GM21576 (cell line): ENCODE results near the gene STK33.
A peak's percentile ranks its signal among the peaks of the same experiment; 100 is the strongest.

Experiments used
- ATAC-seq: cut with Tn5 transposase; IDR thresholded peaks from one replicate; pipeline ENCODE4 v1.9.1; 2021; ENCODE audit warnings: mild to moderate bottlenecking, moderate library complexity; ENCODE audit not compliant: unreplicated experiment

STK33 gene

DNA sequence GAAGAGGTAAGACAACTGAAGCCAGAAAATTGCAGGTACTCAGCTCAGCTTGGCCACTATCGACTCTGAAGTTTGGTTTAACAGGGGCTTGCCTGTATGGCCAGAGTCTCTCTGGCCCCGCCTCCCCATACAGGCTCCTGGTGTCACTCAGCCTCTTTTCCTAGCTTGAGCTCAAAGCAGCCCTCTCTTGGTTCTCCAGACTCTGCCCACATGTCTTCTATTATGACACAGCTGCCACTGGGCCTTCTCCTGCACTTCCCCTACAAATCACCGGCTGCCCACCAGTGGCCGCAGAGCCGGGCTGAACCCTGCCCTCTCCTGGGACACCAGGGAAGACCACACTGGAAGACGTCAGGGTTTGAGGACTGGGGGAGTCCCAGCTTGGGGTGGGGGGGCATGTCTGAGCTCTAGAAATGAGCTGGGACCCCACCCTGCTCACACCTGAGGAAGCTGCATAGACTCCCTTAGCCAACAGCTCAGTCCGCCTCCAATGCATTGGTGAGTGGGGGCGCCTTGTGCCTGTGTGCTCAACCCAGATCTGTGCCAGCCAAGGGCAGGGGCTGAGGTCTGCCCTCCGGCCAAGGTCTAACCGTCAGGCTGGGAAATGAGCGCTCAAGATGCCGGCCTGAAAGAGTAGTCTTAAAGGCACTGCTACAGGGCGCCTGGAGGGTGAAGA is 236.0 kb downstream of the STK33 start:
- no peak for ATAC-seq

DNA sequence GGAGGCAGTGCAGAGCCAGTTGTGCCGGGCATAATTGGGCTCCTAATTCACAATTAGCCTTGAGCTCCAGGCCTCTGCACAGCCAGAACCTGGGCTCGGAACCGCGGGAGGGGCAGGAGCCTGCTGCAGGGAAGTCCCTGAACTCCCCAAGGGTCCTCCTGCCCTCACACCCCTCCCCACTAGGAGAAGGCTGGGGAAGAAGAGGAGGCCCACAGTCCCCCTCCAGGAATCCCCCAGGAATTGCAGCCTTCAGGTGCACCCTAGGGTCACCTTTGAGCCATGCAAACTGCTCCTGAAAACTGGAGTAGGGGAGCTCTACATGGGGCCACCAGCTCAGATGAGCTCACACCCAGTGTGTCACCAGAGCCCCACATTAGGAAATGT is 236.5 kb downstream of the STK33 start:
- ATAC-seq, result no peak

DNA sequence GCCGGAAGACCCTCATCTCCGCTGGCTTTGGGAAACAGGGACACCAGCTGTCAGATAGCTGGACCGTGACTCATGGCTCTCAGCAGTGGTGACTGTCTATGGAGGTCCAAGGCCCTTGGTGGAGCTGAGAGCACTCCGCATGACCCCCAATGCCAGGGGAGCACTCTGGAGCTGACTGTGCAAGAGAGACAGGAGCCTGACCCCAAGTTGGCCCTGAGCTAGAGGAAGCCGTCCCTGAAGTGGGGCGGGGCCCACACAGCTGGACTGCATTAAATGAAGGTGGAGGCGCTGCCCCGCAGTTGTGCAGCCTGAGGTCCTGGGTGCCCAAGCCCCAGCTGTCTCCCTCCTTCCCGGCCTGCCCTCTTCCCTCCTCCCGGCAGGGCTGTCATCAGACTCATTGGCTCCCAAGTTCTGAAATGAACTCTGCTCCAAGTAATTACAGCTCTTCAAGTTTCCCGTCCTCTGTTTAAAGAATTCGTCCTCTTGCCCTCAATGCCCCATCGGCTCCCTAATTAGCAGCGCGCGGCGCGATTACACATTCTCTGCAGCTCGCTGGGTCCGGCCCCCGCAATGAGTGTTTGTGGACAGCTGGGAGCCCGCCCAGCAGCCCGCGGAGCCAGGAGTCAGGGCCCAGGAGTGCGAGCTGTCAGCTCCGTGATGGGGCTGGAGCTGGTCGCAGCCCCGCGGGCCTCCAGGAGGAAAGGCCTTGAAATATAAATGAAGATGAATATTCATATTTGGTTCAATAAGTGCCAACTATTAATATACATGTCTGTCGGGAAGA is 237.1 kb downstream of the STK33 start:
- ATAC-seq, result no peak

DNA sequence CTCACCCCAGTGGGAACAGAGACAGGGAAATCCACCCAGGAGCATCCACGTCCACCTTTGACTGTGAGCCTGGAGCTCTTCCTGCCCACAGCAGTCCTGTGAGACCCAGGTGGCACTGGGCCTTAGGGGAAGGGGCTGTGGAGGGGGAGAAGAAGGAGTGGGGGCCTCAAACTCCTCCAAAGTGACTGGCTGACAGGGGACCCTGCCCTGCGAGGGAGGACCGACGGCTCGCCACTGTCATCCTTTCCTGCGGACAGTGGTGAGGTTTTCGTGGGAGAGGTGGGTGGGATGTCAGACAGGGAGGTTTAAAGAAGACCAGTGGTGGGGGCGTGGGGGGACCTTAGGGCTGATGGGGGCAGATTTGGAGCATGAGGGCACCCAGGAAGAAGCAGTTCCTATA is 237.8 kb downstream of the STK33 start:
- no peak for ATAC-seq

DNA sequence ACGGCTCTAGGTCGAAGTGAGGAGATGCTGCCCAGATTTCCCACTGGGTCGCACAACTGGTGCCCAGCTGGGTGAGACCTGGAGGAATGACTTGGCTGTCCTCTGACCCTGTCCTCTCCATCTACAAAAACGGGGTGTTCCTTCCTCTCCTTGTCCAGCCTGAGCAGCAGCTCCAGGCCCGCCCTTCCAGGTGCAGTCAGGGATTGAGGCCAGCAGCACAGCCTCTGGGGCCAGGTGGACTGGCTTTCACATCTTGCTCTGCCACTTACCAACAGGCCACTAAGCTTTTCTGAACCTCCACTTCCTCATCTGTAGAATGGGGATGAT is 238.6 kb downstream of the STK33 start:
- ATAC-seq, result no peak

DNA sequence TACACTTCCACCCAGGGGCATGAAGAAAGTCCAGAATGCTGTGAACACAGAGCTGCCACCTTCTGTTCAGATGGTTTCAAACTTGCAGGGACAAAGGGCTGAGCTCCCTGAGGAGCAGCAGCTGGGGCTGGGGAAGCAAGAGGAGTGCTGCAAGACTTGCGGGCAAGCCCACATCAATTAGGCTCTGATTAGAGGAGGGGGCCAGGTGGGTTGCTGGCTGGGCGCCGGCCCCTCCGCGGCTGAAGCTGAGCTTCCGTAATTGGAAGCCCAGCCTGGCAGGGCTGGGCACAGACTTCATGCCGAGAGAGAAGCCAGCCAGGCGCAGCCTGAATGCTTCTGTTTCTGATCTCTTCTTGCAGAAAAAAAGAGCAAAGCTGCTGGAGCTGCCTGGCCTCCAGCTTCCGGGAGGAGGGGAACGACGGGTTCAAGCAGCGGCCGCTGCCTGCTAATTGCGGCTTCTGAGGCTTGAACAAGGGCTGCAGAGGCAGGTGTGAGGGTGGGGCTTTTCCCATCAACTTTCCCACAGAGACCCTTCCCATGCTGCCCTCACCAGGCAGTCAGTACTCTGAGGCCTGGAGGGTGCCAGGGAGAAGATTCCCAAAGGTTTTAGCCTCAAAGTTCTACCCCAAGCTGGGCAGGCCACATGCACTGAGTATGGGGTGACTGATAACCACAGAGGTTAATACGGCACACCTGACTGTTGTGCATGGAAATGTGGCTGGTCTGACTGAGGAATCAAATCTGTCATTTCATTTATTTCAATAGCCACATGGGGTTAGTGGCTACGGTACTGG is 239.2 kb downstream of the STK33 start:
- ATAC-seq, result peak; percentile 44

DNA sequence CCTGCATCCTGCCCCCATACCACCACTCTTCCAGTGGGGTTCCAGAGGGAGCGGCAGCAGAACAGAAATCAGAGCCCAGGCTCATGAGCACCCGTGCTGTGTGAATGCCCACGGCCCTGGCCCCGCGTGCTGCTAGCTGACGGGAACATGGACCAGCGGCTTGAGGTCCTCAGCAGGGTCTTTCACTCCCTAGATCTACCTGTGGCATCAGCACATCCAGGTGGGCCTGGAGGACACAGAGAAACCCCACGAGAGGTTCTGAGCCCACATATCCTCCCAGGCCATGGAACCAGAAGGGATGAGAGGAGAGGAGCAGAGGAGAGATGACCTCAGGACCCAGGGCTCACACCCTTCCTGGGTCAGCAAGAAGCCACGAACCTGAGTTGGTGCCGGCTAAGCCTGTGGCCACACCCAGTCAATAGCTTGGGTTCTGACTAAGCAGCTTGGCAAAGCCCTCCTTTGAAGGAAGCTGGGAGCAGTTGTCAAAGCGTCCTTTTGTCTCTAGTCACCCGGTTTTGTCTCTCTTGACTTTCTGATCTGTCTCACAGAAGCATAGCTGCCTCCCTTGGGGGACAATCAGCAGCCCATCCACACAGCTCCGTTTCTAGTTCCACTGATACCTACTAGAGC is 241.0 kb downstream of the STK33 start:
- no peak for ATAC-seq

DNA sequence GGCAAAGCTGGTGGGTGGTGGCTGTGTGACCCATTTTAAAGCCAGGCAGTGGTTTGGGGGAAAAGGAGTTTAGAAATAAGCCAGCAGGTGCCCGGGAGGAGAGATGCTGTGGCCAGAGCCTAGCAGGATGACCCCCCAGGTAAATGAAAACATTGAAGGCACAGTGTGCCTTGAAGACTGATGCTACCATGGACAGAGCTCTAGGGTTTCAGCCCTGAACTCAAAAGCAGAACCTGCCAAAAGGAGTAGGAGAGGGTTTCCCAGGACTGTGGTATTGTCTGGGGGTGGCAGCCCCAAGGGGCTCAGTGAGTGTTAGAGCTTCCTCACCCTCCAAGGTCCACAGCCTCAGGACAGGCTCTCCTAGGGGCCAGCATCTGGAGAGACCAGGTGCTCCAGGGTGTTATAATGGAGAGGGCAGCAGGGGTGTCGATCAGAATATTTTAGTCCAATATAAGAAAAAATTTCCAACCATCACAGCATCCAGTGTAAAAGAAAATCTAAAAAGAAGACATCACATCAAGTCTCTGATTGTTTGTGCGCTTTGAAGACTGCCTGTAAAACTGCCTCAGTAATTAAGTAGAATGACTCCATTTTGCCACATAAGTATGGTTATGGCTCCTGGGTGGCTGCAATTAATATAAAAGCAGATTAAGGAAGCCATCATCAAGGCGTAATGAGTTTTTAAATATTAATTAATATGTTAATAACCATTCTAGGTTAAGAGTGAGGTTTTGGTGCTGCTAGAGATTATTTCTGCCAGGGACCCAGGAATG is 241.7 kb downstream of the STK33 start:
- no peak for ATAC-seq

DNA sequence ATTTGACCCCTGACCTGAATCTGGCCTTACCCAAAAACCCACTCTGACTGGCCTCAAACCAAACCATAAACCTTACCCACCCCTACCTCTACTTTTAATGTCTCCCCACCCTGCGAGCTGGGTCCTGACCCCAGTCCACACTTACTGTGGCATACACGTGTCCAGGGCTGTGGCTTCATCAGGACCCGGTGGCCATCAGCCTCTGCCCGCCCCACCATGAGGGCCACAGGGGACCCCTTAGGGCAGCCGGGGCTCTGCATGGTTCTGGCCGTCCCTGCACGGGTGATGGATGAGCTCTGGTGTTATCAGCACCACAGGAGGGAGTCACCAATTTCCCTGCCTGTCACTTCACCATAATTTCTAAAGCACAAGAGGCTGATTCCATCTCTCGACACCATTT is 242.8 kb downstream of the STK33 start:
- ATAC-seq, result no peak

DNA sequence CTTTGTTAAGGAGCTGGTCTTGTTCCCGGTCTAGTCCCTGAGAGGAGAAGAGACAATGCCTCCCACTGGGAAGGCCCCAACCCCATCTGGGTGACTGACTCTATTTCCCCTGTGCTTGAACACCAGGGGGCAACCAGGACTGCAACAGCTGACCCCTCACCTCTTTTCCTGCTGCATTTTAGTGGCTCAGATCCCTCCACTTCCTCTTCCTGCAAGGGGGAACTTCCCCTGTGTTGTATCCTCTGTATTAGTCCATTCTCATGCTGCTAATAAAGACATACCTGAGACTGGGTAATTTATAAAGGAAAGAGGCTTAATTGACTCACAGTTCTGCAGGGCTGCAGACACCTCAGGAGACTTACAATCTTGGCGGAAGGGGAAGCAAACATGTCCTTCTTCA is 246.1 kb downstream of the STK33 start:
- ATAC-seq, result no peak

DNA sequence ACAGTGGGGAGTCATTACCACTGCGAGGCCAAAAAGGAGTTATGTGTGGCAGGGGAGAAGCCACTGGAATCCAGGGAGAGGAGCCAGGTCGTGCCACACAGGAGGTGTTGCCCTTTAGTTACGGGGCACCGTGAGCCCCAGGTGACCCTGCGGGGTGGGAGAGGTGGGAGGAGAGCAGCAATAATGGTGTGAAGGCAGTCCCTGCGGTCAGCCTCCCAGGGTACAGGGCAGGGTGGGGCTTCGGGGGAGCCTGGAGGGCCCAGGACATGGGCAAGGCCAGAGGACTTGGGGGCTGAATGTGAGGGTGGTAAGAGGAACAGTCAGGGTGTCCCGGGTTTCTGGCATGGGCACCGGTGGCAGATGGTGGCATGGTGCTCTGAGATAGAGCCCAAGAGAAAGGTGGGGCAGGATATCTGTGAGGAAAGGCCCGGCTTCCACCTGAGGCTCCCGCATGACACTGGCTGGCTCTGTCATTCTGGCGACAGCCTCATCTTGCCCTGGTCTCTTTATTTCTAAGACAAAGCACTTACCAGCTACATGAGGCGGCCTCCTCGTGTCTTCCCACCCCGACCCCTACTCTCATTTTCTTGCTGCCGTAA is 247.8 kb downstream of the STK33 start:
- ATAC-seq, result no peak

DNA sequence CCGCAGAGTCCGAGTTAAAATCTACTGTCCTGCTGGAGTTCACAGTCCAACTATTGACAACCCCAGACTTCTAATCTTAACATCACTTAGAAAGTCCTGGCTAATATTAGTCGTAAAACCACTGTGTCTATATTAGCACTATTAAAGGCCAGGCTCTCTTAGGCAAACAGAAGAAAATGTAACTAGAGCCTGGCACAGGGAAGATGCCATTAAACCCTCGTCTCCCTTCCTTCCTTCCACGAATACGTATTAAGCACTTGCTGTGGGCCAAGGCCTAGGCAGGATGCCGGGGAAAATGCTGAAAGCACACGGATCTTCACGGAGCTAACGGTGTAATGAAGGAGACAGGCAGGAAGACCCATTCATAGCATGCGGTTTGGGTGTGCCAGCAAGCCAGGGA is 248.8 kb downstream of the STK33 start:
- no peak for ATAC-seq

DNA sequence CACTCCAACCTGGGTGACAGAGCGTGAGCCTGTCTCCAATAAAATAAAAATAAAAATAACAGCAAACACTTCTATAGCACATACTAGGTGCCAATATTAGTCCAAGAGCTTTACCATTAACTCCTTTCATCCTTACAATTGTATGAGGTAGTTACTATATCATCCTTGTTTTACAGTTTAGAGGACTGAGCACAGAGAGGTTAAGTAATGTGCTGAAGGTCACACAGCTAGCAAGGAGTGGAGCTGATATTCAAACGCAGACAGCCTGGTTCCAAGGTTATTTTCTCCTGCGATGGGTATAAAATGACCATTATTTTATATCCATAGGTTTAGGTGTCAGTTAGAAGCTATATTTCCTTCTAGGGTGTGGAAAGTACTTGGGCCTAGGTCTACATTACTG is 249.7 kb downstream of the STK33 start:
- no peak for ATAC-seq

DNA sequence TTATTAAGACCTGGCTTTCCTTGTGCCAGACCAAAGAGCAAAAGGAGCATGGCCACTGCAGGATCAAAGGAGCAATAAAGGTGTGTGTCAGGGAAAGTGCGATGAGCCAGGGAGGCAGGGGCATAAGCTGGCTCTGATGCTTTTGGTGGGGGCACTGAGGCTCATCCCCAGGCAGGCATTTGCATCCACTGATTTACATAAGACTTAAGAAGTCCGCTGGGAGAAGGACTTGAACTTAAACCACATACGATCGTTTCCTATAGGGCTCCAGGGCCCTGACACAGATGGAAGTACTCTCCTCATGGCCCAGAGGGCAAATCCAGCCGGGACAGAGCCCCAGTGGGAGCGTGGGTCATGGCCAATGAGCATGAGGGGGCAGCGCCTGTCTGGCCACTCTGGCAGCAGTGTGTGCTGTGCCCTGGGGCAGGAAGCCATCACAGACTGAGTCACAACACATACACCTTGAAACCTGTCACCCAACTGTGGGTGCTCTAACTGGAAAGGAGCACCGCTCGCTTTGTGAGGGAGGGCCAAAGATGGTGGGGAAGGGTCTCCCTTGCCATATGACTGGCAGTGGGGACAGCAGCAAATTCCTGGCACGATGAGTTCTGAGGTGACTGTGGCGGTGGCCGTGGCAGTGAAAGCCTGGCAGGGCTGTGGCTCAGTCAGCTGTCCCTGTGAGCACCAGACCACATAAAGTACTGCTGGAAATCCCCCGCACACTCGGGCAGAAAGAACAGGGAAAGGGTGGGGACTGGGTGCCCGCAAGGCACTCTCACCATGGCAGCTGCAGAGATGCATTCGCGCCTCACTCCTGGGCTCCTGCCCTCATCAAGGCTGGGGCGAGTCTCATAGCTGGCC is 251.0 kb downstream of the STK33 start:
- ATAC-seq, result peak; percentile 70

DNA sequence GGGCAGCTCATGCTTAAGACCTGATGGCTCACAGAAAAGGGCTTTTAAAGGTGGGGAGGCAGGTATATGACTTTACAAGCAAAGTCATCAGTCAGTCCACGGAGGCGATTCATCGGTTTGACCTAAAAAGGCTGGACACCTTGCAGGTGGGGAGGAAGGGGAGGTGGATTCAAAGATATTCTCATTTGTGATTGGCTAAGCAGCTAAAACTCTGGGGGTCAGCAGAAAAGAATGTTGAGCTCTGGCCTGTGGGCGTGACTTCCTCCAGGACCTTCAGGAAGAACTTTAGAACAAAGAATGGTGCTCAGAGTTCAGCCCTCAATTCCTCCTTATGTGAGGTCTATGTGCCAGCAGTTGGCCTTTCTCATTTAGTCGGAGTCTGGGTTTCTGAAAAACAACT is 252.0 kb downstream of the STK33 start:
- ATAC-seq, result no peak
